ENCODE results near the gene FDPS. TPM values are rescaled to one million over a fixed set of nuclear protein-coding genes. Genes with fewer than 3 reads are reported as not detected.

Gene FDPS
- 425 and 494 TPM in 2 replicates for total RNA-seq

DNA sequence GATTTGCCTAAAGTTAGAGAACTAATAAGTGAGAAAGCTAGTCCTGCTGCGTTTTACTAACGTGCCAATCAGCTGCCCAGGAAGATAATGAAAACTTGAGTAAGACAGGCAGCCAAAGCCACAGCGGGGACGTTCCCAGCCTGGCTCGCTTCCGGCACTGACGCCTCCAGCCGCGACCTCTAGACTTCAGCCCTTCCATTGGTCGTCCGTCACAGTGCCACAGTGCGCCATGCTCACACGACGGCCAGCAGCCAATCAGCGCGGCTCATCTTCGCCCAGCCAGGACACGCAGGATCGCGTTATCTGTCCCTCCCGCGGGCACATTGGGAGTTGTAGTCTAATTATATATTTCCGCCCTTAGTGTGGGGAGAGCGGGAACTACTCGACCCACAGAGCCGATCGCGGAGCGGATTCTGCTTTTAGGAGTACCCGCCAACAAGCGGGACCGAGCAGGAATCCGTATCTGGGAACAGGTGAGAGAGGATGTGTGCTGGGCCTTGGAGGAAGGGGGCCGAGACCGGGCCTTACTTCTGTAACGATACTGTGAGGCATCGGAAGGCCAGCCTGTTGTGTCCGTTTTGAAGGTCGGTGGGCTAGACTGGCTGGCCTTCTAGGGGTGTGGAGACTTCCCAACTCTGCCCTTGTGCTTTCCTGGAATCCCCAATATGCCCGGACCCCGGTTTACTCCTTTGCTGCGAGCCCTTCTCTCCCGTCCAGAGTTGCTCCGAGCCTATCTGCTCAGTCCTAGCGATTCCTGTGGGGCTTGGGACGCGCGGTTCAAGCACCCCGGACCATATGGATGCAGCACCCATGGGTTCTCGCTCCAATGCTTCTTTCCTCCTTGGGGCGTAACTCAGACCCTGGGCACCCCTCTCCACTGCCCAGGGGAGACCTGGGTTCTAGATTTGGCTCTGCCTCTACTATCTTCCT is at the start of gene FDPS:
FDPS (plus strand) TSS at position 374 of the 930 bp plus-strand sequence. CDS start 924 bp downstream, outside the sequence.
- DNase-seq (ENCODE audit: low read depth, low spot score), result peak; percentile 96

DNA sequence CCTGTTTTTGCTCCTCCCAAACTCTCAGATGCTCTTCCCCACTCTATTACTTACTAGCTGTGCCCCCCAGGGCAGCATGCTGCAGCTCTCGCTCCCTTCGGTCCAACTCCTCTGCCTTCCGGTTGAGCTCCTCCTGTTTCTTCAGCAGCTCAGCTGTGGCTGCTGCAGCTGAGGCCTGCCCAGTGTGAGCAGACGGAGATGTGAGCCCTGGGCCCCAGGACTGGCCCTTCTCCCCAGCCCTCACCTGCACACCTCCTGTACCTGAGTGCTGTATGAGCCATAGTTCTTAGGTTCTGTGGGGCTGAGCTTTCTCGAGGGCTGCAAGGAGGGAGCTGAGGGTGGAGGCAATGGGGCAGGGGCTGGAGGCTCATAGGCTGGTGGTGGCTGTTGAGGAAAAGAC is 48.4 kb upstream of the FDPS start:
- DNase-seq (ENCODE audit: low read depth, low spot score), result no peak

DNA sequence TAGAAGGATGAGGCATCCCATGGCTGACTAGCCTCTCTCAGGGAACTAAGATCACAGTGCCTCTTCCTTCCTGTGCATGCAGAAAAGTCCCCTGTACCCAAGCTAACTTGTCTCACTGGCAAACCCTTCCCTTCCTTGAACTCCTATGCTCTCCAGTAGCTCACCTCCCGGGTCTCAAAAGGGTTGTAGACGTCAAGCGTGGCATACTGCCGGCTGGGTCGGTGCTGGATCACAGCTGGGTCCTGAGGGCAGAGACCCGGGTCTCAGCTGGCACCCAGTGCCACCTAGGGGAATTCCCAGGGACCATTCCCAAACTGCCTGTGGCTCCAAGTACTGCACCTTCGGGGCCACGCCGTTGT is 47.2 kb upstream of the FDPS start:
- no peak for DNase-seq (ENCODE audit: low read depth, low spot score)

DNA sequence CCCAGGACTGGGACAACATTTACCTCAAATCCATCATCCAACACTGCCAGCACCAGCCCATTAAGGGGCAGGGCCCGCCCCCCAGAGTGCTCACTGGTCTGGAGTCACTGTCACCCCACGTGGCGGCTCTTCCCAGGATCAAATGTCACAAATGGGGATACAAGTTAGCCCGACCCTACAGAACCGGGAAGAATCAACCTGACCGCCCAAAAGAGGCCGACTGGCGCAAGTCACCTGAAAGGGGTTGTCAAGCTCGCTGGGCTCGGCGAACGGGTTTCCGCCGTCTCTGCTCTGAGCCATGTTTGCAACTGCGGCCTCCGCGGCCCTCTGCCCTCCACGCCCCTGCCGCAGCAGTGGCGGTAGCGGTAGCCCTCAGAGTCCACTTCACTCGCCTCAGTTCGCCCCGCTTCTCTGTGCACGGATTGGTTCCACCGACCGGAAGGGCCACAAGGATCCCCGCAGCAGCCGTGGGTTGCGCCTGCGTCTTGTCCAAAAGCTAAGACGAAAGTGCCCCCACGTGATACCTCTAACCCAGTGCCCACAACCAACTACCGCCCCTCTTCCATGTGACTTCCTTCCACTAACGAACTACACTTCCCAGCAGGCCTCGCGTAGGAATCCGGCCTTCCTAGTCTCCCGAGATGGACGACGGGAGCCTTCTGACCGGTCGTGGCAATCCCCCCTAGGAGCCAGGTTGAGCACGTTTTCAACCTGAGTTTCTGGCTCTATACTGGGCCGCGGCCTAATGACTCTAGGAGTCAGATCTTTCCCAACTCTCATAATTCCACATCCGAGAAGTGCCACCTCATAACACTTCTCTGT is 46.6 kb upstream of the FDPS start, which contains the start of gene SCAMP3:
SCAMP3 (minus strand) TSS at position 509 of the 822 bp plus-strand sequence; CDS start at position 300, 209 bp downstream.
- peak; percentile 96 for DNase-seq (ENCODE audit: low read depth, low spot score)

DNA sequence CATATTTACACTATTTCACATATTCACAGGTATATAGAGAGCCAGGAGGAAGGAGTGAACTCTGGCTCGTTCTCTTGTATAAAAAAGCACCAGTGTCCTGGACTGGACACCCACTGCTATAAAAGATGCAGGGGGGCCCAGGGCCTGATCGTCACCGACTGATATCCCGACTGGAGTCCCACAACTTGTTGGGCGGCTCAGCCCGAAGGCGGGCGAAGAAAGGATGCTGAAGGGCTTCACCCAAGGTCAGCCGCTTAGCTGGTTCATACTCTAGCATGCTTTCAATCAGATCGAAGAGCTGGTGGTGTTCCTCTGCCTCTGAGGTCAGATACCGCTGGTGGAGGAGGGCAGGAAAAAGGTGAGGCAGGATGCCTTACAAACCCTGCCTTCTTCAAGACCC is 45.6 kb upstream of the FDPS start:
- DNase-seq (ENCODE audit: low read depth, low spot score), result no peak

DNA sequence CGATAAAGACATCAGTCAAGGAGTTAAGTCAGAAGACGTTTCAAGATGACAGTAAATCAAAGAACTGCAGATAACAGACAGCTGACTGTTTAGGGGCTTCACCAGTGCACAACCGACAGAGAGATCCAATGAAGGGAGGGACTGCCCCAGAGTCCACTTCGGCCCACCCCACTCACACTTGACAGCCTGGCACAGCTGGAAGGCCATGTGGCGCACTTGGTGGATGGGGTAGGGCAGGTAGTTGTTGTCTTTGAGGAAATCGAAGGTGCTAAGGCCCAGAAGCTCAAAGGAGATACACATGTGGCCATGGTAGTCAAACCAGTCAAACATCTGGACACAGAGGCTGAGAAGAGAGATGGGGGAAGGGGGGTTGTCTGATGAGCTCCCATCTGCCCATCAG is 42.1 kb upstream of the FDPS start:
- no peak for DNase-seq (ENCODE audit: low read depth, low spot score)

DNA sequence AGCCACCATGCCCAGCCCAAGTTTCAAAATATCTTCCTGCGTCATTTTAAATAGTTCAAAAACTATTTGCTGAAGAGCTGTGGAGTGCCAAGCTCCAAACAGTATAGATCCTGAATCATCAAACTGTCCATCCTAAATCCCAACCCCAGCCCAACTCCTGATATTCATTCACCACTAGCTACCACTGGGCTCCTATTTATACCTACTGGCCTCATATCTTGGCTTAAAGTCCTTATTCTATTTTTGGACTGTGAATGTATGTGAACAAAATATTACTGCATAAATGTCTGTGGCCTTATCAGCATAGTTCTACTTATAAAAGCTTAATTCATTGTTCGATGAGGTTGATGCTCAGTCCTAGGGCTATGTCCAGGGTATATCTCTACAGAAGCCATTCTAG is 41.3 kb upstream of the FDPS start:
- DNase-seq (ENCODE audit: low read depth, low spot score), result no peak

DNA sequence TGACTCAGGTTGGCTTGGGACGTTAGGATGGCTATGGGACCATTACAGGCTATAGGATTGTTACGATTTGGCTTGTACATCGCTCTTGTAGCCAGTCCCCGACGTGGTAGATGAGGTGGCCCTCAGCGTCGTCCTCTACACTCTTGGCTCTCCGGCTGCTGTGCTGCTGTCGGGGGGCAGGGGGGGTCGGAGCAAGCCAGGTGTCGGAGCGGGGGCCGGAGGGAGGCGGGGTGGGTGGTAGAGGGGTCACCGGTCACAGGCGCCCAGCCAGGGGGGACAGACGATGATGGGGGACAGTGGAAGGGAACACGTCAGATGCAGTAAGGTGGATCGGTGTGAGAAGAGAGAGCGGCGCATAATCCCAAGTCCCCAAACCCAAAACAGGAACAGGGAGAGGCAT is 40.0 kb upstream of the FDPS start:
- no peak for DNase-seq (ENCODE audit: low read depth, low spot score)

DNA sequence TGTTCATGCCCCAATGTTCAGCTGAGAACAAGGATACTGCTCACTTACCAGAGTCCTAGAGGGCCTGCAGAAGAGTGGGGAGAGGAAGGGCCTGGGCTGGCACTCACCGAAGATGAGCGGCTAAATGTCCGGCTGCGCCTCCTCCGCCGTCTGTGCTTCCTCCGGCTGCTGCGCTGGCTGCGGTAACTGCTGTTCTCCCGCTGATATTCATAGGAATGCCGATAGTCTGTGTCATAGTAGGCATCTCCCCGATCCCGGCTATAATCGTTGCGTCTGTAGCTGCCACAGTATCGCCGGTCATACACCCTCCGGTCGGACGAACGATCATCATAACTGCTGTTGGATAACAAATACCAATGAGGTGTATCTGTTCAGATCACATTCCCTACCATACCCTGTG is 39.3 kb upstream of the FDPS start:
- no peak for DNase-seq (ENCODE audit: low read depth, low spot score)

DNA sequence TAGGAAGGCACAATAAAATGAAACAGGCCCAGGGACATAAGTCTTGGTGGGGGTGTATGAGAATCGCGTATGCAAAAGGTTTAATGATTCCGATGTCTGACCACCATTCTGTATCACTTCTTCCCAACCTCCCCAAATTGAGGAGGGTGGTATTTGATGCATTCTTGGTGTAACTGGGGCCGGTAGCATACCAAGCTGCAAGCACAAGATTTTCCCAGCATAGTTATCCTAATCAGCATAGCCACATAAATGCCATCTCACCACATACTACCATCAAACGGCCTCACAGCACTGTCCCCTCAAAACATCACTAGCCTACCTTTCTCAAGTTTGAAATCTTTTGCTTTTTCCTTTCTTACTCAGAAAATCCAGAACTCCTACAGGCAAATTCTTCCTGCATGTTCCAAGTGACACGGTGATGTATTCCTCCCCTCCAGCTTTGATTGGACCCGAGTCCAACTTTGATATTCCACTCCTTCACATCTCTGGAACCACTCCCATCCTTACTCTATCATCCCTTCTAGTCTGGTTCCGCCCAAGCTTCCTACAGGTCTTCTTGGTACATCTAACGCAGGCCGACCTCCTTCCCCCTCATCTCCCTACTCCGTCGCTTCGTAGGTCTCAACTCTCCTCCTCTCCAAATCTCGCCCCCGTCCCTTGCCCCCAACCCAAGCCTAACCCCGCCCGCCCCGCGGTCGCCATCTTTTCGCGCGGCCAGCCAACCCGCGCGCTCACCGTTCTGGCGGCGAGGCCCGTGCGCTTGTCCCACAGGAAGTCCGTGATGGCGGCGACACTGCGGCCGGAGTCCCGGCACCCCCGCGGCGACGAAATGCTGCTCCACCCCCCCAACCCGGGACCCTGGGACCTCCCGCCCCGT is 36.0 kb upstream of the FDPS start:
- DNase-seq (ENCODE audit: low read depth, low spot score), result no peak

DNA sequence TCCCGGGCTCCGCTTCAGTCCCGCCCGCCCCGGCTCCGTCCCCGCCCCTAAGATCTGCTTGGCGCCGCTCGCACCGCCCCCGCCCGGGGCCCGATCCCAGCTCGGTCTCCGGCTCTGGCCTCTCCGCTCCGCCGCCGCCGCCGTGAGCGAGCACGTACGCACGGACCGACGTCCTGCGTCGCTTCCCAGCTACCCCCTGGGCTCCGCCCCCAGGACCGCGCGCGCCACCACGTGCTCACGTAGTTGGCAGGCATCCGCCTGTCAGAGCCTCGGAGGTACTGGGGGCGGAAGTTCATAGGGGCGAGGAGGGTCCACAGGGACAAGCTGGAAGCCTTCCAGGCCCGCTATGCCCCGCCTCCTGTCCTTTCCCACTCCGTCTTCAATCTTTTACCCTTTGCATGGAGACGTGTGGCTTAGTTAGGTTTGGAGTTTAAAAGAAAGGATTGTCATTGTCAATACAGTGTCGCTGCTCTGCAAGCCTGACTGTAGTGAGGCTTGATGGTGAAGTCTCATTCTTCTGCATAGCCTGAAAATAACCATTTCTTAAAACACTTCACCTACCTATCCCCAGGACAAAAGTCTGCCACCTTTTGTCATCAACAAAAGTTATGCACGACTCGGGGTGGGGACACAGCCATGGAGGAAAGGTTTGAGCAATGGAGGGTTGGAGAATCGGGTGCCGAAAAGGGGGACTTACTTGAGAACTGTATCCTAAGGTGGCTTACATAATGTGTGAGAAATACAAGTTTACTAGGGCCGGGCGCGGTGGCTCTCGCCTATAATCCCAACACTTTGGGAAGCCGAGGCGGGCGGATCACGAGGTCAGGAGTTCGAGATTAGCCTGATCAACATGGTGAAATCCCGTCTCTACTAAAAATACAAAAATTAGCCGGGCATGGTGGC is 35.1 kb upstream of the FDPS start, which contains the start of gene CLK2:
CLK2 (minus strand) TSS at position 162 of the 903 bp plus-strand sequence. CDS start 2,527 bp downstream, outside the sequence.
- peak; percentile 80 for DNase-seq (ENCODE audit: low read depth, low spot score)

DNA sequence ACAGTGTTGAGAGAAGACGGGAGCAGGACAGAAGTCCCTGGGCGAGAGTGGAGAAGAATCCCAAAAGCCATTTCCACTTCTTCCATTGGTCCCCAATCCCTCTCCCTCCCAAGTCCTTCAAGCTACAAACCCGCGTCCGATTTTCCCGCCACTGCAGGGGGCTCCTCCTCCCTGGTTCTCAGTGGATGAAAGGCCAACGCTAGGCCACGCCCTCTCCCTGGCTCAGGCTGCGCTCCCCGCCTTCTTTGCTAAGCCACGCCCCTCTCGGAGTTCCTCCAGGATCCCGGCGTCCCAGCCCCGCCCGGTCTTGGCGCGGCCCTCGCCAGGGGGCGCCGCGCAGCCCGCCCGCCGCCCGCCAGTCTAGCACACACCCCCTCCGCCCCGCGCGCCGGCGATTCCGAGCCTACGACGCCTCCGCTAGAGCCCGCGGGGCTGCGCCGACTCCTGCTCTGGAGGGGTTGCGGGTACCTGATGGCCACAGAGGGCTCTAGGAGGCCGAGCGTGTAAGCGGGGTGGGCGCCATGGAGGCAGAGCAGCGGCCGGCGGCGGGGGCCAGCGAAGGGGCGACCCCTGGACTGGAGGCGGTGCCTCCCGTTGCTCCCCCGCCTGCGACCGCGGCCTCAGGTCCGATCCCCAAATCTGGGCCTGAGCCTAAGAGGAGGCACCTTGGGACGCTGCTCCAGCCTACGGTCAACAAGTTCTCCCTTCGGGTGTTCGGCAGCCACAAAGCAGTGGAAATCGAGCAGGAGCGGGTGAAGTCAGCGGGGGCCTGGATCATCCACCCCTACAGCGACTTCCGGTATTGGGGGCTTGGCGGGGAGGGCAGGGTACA is 31.4 kb upstream of the FDPS start, which contains the start of gene HCN3:
HCN3 (plus strand) TSS at position 394 of the 832 bp plus-strand sequence; CDS start at position 522, 128 bp downstream.
- DNase-seq (ENCODE audit: low read depth, low spot score), result peak; percentile 81

DNA sequence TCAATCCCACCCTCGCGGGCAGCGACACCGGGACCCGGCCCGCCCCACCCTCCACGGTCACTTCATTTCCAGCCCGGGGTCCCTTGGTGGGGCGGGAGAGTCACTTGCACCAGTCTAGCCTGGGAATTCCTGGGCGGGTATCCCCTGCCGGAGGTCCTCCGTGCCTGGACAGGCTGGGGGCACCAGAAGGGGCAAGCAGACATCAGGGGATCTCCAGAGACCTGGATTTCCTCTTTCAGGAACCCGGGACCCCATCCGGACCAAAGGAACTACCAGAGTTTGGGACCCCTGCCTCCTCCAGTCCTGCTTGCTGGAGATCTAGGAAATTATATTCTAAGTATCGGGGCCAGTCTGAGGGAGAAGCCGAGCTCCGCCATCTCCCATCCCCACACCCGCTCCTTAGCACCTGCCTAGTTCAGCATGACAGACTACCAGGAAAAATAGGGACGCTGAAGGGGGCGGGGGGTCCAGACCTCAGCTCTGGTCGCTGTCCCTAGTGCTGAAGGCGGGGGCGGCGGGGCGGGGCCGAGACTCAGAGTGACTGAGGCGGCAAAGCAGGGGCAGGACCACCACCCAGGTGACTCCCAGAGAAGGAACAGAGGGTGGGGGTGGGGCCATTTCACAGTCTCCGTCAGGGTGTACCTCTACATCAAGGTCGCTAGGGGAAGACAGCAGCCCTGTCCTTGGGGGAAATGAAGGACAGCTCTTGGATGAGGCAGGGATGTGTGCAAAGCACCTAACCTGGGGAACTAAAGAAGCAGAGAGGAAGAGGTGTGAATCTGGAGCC is 30.6 kb upstream of the FDPS start:
- no peak for DNase-seq (ENCODE audit: low read depth, low spot score)

DNA sequence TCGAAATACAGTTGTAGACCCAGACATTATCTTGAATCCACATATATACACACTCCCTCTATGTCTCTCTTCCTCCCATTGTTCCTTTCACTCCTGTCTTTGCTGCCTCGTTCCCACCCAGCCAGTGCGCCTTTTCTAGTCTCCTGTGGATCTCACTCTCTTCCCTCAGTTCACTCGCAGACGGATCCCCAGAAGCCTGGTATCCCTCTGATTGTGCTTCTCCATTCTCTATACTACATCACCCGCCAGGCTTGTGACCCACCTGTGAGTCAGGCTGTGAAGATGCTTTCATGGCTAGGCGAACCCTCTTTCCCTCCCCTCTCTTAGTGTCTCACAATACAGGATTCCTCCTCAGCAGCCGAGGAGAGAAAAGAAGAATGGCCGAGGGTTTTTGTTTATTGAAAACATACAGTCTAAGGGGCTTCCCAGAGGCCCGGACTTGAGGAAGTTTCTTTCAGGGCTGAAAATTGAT is 29.9 kb upstream of the FDPS start:
- no peak for DNase-seq (ENCODE audit: low read depth, low spot score)

DNA sequence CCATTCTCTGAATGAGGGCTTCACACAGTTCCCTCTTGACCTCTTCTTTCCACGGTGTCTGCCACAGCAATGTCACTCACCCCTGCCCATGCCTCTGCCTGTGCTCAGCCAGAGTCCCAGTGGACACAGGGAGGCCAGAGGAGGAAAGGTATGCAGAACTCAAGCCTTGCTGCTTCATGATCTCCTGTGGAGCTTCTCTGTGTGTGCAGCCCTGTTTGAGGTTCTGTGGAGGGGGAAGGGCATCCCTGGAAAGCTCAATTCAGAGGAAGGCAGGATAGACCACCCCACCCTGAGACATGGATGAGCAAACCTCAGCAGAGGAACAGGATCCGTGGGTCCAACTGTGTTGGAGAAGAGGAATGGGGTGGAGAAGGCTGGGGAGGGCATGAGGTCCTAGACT is 29.4 kb upstream of the FDPS start:
- DNase-seq (ENCODE audit: low read depth, low spot score), result no peak

DNA sequence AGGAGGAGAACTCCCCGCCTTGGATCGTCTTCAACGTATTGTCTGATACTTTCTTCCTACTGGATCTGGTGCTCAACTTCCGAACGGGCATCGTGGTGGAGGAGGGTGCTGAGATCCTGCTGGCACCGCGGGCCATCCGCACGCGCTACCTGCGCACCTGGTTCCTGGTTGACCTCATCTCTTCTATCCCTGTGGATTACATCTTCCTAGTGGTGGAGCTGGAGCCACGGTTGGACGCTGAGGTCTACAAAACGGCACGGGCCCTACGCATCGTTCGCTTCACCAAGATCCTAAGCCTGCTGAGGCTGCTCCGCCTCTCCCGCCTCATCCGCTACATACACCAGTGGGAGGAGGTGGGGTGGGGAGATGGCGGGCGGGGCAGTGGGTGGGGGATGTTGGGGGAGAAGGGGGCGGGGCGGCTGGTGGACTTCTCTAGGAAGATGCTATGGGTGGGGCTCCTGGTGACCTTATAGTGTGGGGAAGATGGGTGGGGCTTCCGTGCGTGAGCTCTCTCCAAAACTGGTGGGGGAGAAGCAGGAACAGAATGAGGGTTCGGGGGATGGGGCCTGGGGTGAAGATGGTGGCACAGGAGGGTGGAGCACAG is 26.1 kb upstream of the FDPS start:
- DNase-seq (ENCODE audit: low read depth, low spot score), result no peak

DNA sequence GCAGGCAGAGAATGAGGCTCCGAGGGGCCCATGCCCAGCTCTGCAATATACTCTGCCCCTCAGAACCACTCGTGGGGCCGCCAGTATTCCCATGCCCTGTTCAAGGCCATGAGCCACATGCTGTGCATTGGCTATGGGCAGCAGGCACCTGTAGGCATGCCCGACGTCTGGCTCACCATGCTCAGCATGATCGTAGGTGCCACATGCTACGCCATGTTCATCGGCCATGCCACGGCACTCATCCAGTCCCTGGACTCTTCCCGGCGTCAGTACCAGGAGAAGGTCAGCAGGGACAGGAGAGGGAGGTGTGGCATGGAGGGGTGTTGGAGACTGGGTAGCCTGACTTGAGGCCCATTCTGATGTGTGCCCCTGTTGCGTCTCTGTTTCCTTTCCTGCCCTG is 24.2 kb upstream of the FDPS start:
- DNase-seq (ENCODE audit: low read depth, low spot score), result no peak

DNA sequence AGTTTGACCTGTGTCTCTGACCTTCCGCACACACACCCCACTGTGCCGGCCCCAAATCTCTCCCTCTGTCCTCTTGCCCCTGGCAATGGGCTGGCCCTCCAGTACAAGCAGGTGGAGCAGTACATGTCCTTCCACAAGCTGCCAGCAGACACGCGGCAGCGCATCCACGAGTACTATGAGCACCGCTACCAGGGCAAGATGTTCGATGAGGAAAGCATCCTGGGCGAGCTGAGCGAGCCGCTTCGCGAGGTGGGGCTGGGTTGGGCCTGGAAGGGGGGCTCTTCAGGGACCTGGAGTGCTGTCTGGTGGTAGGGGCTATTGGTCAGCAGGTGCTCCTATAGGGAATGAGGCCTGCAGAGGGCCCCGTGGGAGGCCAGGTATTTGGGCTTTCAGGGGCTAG is 23.6 kb upstream of the FDPS start:
- DNase-seq (ENCODE audit: low read depth, low spot score), result no peak

All from pulmonary artery endothelial cell (primary cell).